Measurements from ENCODE around the gene FUZ.

The FUZ gene

DNA sequence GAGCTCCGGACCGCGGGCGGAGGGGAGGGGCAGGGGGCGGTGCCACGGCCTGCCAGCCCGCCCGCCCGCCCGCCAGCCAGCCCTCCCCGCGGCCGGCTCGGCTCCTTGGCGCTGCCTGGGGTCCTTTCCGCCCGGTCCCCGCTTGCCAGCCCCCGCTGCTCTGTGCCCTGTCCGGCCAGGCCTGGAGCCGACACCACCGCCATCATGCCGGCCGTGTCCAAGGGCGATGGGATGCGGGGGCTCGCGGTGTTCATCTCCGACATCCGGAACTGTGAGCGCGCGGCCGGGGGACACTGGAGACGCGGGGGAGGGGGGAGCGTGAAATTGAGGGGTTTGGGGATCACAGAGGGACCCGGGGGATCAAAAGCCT is 46.2 kb downstream of the FUZ start, which contains the start of gene AP2A1:
TSS of gene AP2A1 (plus strand) at position 72 of the 370 bp plus-strand sequence. CDS start at position 205, 133 bp downstream.
- peak within 1 kb of the TSS; percentile 79 for H3K4me3 ChIP-seq (ENCODE audit: low read depth, low read length)
- DNase-seq (ENCODE audit: low read depth), result no peak

- peak overlapping the region; percentile 43 for H3K4me3 ChIP-seq (ENCODE audit: low read depth, low read length)
These were observed 46.8 kb downstream of the FUZ start for GRCh38 chr19:49766007-49766929.

DNA sequence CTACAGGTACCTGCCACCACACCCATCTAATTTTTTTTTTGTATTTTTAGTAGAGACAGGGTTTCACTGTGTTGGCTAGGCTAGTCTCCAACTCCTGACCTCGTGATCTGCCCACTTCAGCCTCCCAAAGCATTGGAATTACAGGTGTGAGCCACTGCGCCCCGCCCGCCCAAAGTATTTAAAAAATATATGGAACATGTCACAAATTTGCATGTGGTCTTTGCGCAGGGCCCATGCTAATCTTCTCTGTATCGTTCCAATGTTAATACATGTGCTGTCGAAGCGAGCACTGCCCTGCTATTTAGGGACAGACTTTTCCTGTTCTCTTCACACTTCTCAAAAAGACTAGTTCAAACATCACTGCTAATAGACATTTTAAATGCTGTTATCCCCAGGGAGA is 48.8 kb downstream of the FUZ start:
- no peak for DNase-seq (ENCODE audit: low read depth)
- H3K4me3 ChIP-seq (ENCODE audit: low read depth, low read length), result no peak overlapping the region

More at GRCh38 chr19:49766007-49766929, 46.8 kb downstream of the FUZ start:
- peak; percentile 100 for DNase-seq (ENCODE audit: low read depth)

DNA sequence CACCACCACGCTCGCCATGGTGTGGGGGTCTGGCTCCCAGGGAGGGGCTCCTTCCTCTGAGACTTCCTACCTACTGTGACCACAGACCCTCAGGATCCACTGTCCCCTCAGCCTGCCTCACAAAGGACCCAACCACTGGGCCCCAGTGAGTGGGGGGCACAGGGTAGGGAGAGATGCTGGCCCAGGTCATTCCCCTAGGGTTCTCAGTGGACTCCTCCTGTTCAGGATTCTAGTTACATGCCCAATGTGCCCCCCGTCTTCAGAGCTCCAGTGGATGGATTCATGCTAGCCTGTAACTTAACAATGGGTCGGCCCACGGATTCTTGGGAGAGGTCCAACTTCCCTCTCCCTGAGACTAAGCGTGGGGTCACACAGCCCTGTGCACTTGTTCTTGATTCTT is 49.9 kb downstream of the FUZ start, which contains the start of gene TSKS:
TSS of gene TSKS (minus strand) at position 77 of the 400 bp plus-strand sequence. CDS start at position 18, 59 bp downstream.
- H3K4me3 ChIP-seq (ENCODE audit: low read depth, low read length), result no peak within 1 kb of the TSS
- DNase-seq (ENCODE audit: low read depth), result no peak

- DNase-seq (ENCODE audit: low read depth), result peak; percentile 51
- no peak overlapping the region for H3K4me3 ChIP-seq (ENCODE audit: low read depth, low read length)
These were observed 51.3 kb downstream of the FUZ start for GRCh38 chr19:49761625-49762311.

DNA sequence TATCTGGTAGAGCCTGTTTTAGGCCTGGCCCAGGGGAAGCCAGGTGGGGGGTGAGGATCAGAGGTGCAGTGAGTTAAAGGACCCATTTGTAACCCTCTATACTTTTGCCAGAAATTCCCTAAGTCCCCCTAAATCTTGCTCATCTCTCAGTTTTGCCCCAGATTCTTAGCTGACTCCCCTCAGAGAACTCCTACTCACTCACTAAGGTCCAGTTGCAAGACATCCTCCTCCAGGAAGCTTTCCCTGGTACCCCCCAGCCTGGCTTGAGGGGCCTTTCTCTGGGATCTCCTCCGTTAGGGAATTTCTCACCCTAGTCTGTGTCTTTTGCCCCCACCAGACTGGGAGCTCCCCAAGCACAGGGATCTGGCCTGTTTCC is 51.9 kb downstream of the FUZ start:
- H3K4me3 ChIP-seq (ENCODE audit: low read depth, low read length), result no peak overlapping the region
- DNase-seq (ENCODE audit: low read depth), result no peak

DNA sequence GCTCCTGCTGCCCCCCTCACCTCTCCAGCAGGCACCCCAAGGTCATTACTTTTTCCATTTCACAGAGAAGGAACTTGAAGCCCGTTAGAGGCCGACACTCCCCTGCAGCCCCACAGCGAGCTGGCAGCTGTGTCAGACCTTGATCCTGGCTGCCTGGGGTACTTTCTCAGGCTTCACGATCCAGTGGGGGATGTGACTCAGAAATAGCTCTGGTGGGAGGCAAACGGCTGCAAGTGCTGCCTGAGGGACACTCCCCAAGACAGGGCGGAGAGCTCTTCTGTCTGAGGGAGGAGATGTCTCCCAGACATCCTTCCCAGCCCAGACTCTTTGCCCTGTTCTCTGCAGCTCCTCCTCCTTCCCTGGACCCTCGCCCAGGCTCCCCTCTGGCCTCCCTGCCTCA is 54.8 kb downstream of the FUZ start:
- peak; percentile 52 for DNase-seq (ENCODE audit: low read depth)
- no peak overlapping the region for H3K4me3 ChIP-seq (ENCODE audit: low read depth, low read length)

Measured in skeletal muscle cell (primary cell).